ENCODE results near the gene KLB.

DNA sequence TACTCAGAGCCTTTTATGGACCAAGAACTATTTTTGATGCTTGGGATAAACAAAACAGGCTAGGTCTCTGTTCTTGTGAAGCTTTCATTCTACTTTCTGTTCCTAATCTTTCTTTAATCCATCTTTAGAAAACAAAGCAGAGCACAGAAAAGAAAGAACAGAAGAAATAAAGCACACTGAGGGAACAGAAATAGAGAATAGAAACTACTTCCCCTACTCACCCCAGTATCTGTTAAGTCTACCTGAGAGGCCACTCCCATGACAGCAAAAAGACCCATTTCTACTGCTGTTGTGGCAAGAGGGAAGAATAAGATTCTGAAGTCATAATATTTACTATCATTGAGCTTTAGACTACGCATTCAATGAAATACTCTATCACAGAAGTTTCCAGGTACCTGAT is 49.7 kb upstream of the KLB start:
- TF ChIP-seq, protein P1, sequence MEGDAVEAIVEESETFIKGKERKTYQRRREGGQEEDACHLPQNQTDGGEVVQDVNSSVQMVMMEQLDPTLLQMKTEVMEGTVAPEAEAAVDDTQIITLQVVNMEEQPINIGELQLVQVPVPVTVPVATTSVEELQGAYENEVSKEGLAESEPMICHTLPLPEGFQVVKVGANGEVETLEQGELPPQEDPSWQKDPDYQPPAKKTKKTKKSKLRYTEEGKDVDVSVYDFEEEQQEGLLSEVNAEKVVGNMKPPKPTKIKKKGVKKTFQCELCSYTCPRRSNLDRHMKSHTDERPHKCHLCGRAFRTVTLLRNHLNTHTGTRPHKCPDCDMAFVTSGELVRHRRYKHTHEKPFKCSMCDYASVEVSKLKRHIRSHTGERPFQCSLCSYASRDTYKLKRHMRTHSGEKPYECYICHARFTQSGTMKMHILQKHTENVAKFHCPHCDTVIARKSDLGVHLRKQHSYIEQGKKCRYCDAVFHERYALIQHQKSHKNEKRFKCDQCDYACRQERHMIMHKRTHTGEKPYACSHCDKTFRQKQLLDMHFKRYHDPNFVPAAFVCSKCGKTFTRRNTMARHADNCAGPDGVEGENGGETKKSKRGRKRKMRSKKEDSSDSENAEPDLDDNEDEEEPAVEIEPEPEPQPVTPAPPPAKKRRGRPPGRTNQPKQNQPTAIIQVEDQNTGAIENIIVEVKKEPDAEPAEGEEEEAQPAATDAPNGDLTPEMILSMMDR (IDR thresholded peaks at IDR 0.05), result no peak
- no peak for TF ChIP-seq EZH2 (IDR thresholded peaks at IDR 0.05; ENCODE audit: borderline replicate concordance, insufficient read depth, low read depth, low read length, poor library complexity, severe bottlenecking)

All from B cell (primary cell).